GM21576 (cell line): ENCODE measurements around the gene MZB1.
A peak's percentile ranks its signal among the peaks of the same experiment; 100 is the strongest.

Experiments
- ATAC-seq: cut with Tn5 transposase; IDR thresholded peaks from one replicate; pipeline ENCODE4 v1.9.1; 2021; ENCODE audit warnings: mild to moderate bottlenecking, moderate library complexity; ENCODE audit not compliant: unreplicated experiment

MZB1 gene, protein sequence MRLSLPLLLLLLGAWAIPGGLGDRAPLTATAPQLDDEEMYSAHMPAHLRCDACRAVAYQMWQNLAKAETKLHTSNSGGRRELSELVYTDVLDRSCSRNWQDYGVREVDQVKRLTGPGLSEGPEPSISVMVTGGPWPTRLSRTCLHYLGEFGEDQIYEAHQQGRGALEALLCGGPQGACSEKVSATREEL

GRCh38 chr5:139389701-139390638 is at the start of gene MZB1:
Gene MZB1, minus strand, starts transcription at chr5:139389913. Its CDS starts 57 bp downstream, at chr5:139389856.
- ATAC-seq, result peak; percentile 34

- ATAC-seq, result peak; percentile 89
Measured at GRCh38 chr5:139439013-139439903, 49.5 kb upstream of the MZB1 start, which contains the start of gene DNAJC18. Gene DNAJC18, minus strand, starts transcription at chr5:139439525. Its CDS starts 80 bp downstream, at chr5:139439445.

DNA sequence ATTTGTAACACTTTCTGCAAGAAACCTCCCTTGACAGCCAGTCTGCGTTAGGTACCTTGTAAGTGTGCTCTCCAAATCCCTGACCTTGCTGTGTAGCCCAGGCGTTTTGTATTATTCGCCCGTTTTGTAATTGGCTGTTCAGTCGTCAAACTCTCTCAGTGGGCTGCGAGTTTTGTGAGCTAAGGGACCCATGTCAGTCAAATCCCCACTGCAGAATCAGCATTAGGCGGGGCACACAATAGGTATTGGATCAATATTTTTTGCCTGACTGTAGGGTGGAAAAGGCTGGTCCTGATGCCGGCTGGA is 48.9 kb upstream of the MZB1 start:
- ATAC-seq, result no peak

DNA sequence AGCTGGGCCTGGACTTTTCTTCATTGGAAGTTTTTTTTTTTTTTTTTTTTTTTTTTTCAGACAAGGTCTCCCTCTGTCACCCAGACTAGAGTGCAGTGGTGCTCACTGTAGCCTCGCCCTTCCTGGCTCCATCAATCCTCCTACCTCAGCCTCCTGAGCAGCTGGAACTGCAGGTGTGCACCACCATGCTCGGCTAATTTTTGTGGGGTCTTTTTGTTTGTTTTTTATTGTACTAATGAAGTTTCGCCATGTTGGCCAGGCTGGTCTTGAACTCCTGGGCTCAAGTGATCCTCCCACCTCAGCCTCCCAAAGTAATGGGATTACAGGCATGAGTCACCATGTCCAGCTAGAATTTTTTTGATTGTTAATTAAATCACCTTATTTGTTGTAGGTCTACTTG is 46.0 kb upstream of the MZB1 start:
- ATAC-seq, result no peak

GRCh38 chr5:139431706-139432105 is 42.0 kb upstream of the MZB1 start:
- no peak for ATAC-seq

- no peak for ATAC-seq
Measured at GRCh38 chr5:139430015-139430414, 40.3 kb upstream of the MZB1 start.

- no peak for ATAC-seq
Measured at GRCh38 chr5:139426203-139426885, 36.6 kb upstream of the MZB1 start.

GRCh38 chr5:139425497-139425896 is 35.8 kb upstream of the MZB1 start:
- no peak for ATAC-seq

DNA sequence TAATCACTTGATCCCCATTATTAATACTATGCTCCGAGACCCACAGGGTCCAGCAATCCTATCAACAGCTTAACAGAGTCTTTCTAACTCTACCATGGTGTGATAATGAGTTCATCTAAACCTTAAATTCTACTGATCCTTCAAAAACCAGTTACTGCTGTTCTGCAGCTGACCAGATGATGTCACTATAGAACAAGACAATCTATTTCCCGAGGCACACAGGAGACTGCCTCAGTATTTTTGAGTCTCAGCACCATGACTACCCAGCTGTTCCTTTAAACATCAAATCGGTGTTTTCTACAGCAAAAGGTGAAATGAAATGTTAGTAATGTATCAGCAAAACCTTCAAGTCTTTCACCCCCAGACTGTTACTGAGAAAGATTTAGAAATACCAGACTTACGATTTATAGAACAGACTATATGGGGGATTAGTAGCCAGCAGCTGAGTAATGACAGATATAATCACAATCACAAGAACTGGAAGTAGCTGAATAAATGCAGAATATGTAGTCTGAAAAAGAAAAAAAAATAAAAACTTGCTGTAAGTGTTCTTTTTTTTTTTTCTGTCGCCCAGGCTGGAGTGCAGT is 32.7 kb upstream of the MZB1 start:
- no peak for ATAC-seq

- ATAC-seq, result no peak
Measured at GRCh38 chr5:139419226-139420192, 29.8 kb upstream of the MZB1 start.

DNA sequence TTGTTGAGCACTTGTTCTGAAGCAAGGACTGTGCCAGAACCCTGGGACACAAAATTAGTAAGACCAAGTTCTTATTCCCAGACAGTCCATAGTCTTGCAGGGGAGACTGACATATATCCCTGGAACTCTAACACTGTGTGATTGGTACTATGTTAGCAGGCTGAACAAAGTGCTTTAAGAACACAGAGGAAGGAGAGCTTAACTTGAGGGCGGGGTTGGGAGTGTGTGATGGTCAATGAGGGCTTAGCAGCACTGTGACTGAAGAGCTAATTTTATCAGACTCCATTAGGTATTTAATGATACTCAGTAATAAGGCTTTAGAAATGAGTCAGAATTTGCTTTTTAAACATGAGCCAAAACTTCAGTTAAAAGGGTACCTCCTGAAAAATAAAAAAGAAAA is 29.1 kb upstream of the MZB1 start:
- ATAC-seq, result no peak

DNA sequence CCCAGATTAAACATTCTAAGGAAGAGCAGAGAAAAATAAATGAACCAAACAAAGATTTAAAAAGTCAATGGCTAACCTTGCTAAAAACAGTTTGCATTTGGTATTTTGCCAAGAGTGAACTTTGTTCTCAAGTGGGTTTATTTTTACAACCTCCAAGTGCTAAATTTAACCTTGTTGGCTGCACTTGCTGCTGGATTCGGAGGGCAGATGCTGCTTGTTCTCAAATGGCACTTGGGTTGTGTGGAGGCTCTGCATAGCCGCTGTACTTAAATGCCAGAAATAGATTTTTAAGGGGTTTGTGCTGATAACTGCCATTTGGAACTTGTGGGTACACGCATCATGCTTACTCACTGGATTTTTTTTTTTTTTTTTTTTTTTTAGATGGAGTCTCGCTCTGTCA is 27.5 kb upstream of the MZB1 start:
- no peak for ATAC-seq

GRCh38 chr5:139416651-139417050 is 26.9 kb upstream of the MZB1 start:
- no peak for ATAC-seq

DNA sequence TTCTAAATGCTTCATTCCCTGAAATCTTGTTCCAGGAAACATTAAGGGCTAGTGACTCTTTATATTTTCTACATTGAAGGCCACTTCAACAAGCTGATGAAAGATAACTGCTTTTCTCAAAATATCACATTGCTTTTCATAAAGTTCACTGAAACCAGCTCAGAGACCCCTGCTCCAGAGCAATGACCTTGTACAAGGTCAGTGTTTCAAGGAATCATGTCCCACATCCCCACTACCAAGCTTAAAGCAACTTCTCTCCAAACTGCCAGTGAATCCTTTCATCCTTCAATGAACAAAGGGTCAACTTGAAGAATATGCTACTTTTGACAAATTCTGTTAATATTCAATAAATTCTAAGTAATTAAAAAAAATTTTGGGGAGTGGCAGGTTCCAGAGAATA is 26.2 kb upstream of the MZB1 start:
- no peak for ATAC-seq

DNA sequence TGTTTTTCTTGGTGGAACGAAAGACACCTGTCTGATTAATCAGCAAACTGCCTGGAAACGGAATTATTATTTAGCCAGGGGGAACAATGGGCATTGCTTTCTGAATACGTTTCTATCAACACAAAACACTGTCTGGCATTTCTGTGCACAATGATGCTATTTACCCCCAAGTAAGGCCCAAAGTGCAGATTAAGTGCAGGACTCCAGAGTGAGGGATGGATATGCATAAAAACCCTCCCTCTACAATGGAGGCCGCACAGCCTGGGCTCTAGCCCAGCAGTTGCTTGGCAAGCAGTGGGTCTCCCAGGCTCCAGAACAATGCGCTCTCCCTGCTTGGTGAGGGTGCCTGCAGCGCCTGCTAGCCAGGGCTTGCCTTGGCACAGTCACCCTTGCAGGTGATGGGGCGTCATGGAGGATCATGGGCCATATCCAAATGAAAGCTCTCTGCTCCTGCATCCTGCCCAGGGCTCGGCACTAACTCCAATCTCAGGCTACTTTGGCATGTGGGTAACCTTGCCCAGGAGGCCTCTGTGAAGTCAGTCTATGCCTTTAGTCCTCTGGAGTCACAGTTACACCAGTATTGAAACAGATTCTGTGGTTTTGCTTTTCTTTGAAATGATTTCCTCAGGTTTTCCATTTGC is 25.6 kb upstream of the MZB1 start:
- ATAC-seq, result no peak

DNA sequence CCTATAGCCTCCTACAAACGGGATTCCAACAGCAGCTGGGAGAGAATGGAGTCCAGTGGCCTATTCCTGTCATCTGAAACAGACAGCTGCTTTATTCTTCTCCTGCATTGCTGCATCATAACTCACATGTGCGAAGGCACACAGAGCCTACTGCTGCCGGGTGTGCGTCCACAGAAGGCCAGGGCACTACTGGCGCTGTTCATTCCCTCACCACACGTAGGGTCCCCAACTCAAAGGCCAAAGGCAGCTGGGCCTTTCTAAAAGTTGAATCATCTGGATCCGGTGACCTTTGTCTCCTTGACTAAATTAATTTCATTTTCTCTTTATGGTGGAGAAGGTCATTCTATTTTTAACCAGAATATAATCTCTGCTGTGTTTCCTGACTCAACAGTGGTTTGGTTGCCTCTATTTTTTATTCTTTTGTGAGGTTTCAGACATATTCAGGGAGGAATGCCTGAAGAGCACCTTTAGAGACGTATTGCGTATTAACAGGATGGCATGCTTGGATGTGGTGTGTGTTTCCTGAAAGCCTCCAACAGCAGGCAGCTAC is 24.9 kb upstream of the MZB1 start:
- no peak for ATAC-seq

DNA sequence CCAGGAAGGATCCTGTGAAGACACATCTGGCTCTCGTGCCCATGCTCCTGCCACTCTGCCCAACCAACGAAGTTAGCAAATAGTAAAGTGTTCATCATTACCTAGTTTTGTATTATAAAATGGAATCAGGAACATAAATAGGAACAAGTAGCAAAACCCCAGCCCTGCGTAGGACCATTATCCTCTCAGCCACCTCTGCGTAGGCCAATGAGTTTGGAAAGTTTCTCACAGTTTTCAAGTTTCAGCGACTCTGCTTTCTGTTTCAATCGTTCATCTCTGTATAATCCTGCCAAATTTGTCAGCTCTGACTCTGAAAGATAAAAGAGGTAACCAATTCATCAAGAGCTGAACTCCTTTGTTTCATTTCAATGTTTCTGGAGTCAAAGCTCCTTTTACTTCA is 24.2 kb upstream of the MZB1 start:
- ATAC-seq, result no peak

GRCh38 chr5:139413153-139413552 is 23.4 kb upstream of the MZB1 start:
- no peak for ATAC-seq
